Measurements from ENCODE around the gene CRIP1. TPM values are rescaled to one million over a fixed set of nuclear protein-coding genes. Genes with fewer than 3 reads are reported as not detected.

The CRIP1 gene
- total RNA-seq, 2 donors from 2014 or later: 451 to 842 TPM

DNA sequence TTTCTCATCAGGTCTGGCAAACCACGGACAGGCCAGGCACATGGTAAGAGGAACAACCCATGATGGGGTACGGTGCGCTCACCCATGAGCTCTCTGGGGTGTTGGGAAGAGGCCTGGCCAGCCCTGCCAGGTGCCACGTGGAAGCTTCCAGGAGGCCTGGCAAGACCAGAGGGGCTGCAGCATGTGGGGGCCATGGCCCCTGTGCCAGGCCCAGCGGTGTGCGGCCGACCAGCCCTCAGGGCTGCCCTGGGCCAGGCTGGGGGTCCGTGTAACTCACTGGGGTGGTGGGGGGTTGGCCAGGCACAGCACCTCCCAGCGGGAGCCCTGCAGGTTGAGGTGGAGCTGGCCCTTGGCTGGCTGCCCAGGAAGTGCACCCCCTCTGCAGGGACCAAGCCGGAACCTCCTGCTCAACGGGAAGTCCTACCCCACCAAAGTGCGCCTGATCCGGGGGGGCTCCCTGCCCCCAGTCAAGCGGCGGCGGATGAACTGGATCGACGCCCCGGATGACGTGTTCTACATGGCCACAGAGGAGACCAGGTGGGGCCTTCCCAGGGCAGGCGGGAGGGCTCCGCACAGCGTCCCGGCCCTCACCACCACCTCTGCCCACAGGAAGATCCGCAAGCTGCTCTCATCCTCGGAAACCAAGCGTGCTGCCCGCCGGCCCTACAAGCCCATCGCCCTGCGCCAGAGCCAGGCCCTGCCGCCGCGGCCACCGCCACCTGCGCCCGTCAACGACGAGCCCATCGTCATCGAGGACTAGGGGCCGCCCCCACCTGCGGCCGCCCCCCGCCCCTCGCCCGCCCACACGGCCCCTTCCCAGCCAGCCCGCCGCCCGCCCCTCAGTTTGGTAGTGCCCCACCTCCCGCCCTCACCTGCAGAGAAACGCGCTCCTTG, 17.0 kb upstream of the CRIP1 start:
- no peak overlapping the region for H3K27ac Mint-ChIP-seq
- no peak overlapping the region for H3K4me3 Mint-ChIP-seq
- no peaks in the 10 kb centered on the region for H3K9me3 ChIP-seq (ENCODE audit: control insufficient read depth, low read length, poor library complexity, severe bottlenecking)
- no peak for ATAC-seq
- peaks cover 2% of the 10 kb centered on the region for H3K4me1 Mint-ChIP-seq
- no peak for DNase-seq
- no peaks in the 10 kb centered on the region for H3K27me3 Mint-ChIP-seq
- H3K36me3 Mint-ChIP-seq (ENCODE audit: low read depth): no peaks in the 10 kb centered on the region

DNA sequence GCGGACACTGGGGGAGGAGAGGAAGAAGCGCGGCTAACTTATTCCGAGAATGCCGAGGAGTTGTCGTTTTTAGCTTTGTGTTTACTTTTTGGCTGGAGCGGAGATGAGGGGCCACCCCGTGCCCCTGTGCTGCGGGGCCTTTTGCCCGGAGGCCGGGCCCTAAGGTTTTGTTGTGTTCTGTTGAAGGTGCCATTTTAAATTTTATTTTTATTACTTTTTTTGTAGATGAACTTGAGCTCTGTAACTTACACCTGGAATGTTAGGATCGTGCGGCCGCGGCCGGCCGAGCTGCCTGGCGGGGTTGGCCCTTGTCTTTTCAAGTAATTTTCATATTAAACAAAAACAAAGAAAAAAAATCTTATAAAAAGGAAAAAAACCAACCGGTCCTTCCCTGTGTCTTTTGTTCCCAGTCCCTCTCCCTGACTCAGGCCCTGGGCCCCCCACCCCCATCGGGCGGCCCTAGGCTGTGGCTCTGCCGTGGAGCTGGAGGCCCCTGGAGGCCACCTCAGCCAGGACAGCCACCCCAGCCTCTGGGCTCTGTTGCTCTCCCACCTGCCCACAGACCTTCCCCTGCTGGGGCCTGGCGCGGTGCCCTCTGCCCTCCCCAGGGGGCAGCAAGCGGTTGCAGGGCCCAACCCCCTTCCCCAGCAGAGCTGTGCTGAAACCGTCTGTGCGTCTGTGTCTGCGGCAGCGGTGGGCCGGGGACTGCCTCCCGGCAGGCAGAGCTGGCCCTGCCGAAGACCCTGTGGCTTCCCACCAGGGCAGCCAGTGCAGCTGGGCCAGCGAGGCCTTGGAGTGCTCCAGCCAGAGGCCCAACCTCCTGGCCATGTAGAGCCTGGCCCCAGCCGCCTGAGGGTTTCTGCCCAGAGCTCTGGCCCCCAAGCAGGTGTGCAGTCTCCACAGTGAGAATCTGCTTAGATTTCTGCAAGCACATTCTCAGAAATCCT, 16.1 kb upstream of the CRIP1 start:
- H3K36me3 Mint-ChIP-seq (ENCODE audit: low read depth): no peaks in the 10 kb centered on the region
- no peak overlapping the region for H3K27ac Mint-ChIP-seq
- H3K9me3 ChIP-seq (ENCODE audit: control insufficient read depth, low read length, poor library complexity, severe bottlenecking): no peaks in the 10 kb centered on the region
- DNase-seq: no peak
- ATAC-seq: no peak
- peaks cover 2% of the 10 kb centered on the region for H3K4me1 Mint-ChIP-seq
- no peaks in the 10 kb centered on the region for H3K27me3 Mint-ChIP-seq
- no peak overlapping the region for H3K4me3 Mint-ChIP-seq

DNA sequence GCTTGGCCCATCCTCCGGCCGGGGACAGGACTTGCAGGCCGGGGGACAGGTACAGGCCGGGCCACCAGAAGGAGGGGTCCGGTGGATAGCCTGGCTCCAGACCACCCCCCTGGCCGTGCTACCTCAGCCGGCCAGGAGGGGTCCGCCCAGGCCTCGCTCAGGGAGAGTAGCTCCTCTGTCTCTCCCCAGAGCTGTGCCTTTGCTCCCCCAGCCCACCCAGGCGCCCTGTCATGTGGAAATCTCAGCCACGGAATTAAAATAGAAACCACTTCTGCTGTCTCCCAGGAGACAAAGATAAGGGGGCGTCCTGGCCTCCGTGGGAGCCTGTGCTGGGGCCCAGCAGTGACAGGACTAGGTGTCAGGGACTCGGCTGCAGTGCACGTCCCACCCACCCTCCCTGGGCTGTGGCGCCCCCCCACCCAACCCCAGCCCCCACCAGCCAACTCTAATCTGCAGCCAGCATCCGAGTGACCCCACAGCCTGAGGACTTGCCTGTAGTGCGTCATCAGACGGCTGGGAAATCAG, 15.3 kb upstream of the CRIP1 start:
- H3K27me3 Mint-ChIP-seq: no peaks in the 10 kb centered on the region
- no peak overlapping the region for H3K4me3 Mint-ChIP-seq
- H3K4me1 Mint-ChIP-seq: peaks cover 2% of the 10 kb centered on the region
- H3K9me3 ChIP-seq (ENCODE audit: control insufficient read depth, low read length, poor library complexity, severe bottlenecking): no peaks in the 10 kb centered on the region
- H3K36me3 Mint-ChIP-seq (ENCODE audit: low read depth): no peaks in the 10 kb centered on the region
- no peak for ATAC-seq
- no peak for DNase-seq
- H3K27ac Mint-ChIP-seq: no peak overlapping the region

DNA sequence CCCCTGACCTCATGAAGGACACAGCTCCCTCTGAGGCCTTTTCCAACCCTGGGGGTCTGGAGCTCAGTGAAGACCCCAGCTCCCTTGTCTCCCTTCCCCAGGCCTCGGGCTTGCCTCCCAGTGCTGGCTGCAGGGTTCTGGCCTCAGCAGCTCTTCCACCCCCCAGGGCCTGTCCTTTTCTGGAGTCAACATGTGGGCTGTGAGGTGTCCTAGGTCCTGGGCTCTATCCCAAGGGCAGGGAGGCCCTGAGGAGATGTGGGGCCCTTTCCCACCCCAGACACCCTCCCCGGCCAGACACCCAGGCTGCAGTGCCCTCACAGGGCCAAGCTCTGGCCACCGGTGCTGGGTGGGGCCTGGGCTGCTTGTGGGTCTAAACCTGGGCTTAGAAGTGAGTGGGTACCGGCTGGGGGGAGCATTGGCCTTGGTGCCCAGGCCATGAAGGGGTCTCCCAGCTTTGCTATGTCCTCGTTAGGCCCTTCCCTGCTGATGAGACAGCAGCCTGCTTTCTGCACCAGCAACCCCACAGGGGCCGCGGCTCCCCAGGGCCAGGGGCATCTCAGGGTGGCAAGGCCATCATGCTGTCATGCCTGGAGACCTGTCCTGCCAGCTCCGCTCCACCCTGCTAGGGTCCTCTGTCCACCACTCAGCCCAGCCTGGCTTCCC, 14.7 kb upstream of the CRIP1 start:
- Mint-ChIP-seq H3K27ac (no peak overlapping the region), H3K4me3 (no peak overlapping the region), H3K4me1 (peaks cover 2% of the 10 kb centered on the region), H3K27me3 (no peaks in the 10 kb centered on the region), H3K36me3 (ENCODE audit: low read depth) (no peaks in the 10 kb centered on the region)
- ATAC-seq: no peak
- H3K9me3 ChIP-seq (ENCODE audit: control insufficient read depth, low read length, poor library complexity, severe bottlenecking): no peaks in the 10 kb centered on the region
- DNase-seq: no peak

DNA sequence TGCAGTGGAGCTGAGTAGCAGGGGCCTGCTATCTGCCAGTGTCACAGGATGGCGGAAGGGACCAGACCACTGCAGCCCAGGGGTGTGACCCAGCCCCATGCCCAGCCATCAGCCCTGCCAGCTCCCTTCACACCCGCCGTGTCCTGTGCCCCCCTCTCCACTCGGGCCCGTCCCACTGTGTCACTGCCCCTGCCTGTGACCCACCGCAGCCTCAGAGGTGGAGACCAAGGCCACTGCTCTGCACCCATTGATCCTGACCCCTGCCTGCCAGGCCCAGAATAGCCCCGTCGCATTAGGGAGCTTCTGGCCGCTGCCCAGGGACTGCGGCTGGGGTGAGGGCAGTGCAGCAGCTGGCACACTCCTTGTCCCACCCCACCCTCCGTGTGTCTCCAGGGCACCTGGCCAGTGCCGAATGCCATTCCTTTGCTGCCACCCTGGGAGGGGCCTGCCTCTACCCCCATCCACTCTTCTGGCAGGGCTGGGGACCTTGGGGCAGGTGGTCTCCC, 14.1 kb upstream of the CRIP1 start:
- Mint-ChIP-seq H3K27ac (no peak overlapping the region), H3K4me3 (peak overlapping the region; percentile 25), H3K27me3 (no peaks in the 10 kb centered on the region), H3K36me3 (ENCODE audit: low read depth) (peaks cover 2% of the 10 kb centered on the region), H3K4me1 (peaks cover 6% of the 10 kb centered on the region)
- no peaks in the 10 kb centered on the region for H3K9me3 ChIP-seq (ENCODE audit: control insufficient read depth, low read length, poor library complexity, severe bottlenecking)
- no peak for DNase-seq
- ATAC-seq: no peak

DNA sequence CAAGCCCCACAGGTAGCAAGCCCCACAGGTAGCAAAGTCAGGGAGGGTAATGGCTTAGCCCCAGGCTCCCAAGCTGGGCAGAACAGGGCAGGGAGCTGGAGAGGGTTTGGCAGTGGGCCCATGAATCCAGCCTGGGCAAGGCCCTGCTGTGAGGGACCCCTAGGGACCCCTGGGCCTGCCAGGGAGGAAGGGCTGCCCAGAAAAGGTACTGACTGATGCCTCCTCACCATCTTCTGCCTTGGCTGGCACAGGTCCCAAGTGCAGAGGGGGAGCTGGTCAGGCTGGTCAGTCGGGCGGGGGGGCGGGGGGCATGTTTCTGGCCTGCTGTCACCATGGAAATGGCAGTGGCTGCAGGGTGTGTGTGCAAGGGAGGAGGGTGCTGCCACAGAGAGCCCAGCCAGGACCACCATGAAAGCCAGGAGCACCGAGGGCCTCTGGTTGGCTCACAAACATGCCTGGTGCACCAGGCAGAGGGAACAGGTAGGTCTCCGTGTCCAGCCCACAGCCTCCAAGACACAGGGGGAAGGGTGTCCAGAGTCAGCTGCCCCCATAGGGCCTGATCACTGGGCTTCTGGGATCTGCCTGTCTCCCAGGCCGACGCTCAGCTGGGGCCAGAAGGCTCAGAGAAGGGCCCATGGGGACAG, 13.5 kb upstream of the CRIP1 start:
- Mint-ChIP-seq H3K27me3 (no peaks in the 10 kb centered on the region), H3K4me3 (peak overlapping the region; percentile 83), H3K4me1 (peaks cover 6% of the 10 kb centered on the region), H3K36me3 (ENCODE audit: low read depth) (peaks cover 2% of the 10 kb centered on the region), H3K27ac (no peak overlapping the region)
- H3K9me3 ChIP-seq (ENCODE audit: control insufficient read depth, low read length, poor library complexity, severe bottlenecking): no peaks in the 10 kb centered on the region
- DNase-seq (no peak), ATAC-seq (no peak)

DNA sequence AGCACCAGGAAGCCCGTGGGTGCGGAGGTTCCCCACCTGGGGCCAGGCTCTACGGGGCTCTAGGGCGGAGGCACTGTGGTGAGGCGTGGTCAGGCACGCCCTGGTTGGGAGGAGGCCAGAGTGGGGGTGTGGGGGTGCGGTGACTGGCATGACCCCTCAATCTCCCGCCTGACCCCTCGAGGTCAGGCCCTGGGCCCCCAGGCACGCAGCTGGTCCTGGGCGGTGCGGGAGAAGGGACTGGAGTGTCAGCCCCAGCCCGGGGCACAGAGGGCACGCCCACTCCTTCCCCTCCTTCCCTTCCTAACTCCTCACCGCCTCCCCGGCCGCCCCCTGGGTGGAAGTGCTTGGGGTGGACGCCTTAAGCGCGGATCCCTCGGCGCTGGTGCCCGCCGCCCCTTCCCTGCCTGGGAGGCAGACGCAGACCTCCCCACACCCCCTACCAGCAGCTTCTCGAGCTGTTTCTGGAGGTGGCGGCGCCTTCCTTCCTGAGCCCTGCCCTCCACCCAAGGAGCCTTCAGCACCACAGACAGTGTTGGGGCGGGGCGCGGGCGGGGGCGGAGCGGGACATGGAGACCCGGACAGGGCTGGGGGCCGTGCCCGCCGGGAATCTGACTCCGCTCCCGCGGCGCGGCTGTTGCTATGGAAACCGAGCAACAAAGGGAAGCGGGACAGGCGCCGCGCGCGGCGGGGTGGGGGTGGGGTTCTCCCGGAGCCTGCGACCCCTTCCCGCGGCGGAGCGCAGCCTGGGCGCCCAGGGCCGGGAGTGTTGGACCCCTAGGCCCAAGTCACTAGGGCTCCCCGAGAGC, 12.8 kb upstream of the CRIP1 start:
- no peaks in the 10 kb centered on the region for H3K9me3 ChIP-seq (ENCODE audit: control insufficient read depth, low read length, poor library complexity, severe bottlenecking)
- H3K36me3 Mint-ChIP-seq (ENCODE audit: low read depth): peaks cover 2% of the 10 kb centered on the region
- H3K4me3 Mint-ChIP-seq: peak overlapping the region; percentile 83
- H3K27ac Mint-ChIP-seq: peak overlapping the region; percentile 49
- no peaks in the 10 kb centered on the region for H3K27me3 Mint-ChIP-seq
- ATAC-seq: peak; percentile 73
- peak; percentile 57 to 87 (median 86) for DNase-seq
- H3K4me1 Mint-ChIP-seq: peaks cover 6% of the 10 kb centered on the region

DNA sequence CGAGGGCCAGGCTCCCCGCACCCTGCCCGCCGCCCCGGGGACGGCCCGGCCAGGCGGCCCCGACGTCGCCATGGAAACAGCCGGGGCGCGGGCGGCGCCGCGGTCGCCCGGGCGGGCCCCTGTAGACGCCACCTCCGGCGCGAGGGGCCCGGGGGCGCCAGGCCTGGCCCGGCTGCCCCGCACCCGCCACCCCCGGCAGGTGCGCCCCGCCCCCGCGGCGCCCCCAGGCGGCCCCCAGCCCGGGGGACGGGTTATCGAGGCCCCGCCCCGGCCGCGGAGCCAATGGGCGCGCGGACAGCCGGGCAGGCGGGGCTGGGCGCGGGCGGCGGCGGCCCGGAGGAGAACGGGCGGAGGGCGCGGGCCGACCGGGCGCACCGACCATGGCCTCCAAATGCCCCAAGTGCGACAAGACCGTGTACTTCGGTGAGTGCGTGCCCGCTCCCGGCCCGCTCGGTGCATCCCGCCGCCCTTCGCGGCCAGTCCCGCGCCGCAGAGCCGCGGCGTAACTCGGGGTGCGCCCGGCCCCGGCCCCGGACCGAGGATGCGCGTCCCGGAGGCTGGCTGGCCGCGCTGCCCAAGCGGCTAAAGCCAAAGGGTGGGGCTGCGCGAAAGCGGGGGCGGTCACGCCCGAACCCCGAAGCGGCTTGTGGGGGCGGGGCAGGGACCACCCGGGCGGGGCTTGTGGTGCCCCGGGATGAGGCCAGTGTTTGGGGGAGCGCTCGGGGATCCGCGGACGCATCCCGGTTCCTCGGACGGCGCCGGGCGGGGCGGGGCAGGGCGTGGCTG, 12.0 kb upstream of the CRIP1 start, which contains the start of gene CRIP2:
Gene CRIP2, plus strand, starts transcription at position 339 of the 786 bp plus-strand sequence. Its CDS starts 42 bp downstream, at position 381.
- Mint-ChIP-seq H3K36me3 (ENCODE audit: low read depth) (peaks cover 2% of the 10 kb centered on the region), H3K27me3 (no peaks in the 10 kb centered on the region), H3K4me1 (peaks cover 7% of the 10 kb centered on the region), H3K4me3 (peak within 1 kb of the TSS; percentile 83), H3K27ac (peak within 1 kb of the TSS; percentile 49)
- DNase-seq: peak; percentile 54 to 77 (median 76)
- peak; percentile 52 for ATAC-seq
- H3K9me3 ChIP-seq (ENCODE audit: control insufficient read depth, low read length, poor library complexity, severe bottlenecking): no peaks in the 10 kb centered on the region

DNA sequence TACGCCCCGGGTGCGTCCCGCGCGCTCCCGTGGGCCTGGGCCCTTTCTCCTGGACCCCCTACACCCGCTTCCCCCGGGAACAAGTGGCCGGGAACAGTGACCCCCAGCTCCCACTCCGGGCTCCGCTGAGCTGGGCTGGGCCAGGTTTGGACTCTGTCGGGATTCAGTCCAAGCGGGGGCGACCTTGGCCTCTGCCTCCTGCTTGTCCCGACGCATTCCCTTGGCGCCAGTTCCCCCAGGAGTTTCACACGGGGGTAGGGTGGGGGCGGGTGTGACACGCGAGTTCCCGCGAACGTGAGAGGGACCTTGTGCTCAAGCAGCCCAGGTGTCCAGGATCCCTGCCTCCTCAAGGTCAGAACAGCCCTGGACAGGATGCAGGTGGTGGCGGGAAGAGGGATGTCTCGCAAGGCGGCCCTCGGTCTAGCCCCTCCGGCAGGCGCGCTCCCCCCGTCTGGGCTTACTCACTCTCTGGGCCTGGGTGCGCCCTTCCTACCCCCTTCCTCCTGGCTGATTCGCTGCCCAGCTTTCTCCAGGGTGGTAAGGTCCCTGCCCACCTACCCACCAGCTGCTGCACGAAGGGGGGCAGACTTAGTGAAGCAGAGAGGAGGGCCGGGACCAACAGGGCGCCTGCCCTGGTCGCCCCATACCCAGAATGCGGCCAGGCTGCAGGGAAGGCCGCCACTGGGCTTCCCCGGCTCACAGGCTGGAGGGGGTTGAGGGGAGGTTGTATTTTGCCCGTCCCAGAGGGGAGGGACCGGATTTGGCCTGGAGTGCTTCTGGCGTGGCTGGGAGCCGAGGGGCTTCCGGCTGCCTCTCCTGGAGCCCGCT, 11.2 kb upstream of the CRIP1 start:
- no peak overlapping the region for H3K27ac Mint-ChIP-seq
- DNase-seq (no peak), ATAC-seq (no peak)
- H3K27me3 Mint-ChIP-seq: no peaks in the 10 kb centered on the region
- H3K36me3 Mint-ChIP-seq (ENCODE audit: low read depth): peaks cover 2% of the 10 kb centered on the region
- peaks cover 13% of the 10 kb centered on the region for H3K4me1 Mint-ChIP-seq
- no peaks in the 10 kb centered on the region for H3K9me3 ChIP-seq (ENCODE audit: control insufficient read depth, low read length, poor library complexity, severe bottlenecking)
- peak overlapping the region; percentile 75 for H3K4me3 Mint-ChIP-seq

DNA sequence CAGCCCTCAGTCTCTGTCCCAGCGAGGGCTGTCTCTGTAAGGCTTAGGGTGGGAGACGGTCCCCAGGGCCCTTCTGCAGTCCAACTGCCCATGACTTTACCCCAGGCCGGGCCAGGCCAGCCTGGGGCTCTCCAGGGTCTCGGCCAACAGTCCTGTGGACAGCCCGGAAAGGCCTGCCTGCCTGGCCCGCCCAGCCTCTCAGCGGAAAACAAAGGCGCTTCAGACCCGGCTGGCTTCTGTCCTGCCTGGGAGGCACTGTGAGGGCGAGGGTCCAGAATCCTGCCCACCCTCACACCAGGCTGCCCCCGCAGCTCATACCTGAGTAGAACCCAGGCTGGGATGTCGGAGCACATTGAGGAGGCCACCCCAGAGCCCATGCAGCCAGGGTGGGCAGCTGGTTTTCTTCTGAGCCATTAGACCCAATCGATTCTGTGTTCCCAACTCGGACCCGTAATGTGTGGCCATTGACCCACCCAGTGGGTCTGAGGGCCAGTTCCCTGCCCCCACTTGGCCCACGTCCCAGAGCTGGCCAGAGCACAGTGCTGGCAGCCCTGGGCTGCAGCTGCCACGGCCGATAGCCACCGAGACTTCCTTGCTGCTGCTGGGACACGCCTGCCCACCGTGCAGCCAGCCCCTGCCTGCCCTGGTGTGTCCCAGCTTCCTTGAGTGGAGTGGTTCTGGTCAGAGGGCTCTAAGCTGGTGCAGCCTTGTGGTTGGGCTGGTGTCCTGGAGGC, 10.4 kb upstream of the CRIP1 start:
- Mint-ChIP-seq H3K4me1 (peaks cover 19% of the 10 kb centered on the region), H3K27ac (no peak overlapping the region), H3K36me3 (ENCODE audit: low read depth) (peaks cover 2% of the 10 kb centered on the region), H3K27me3 (no peaks in the 10 kb centered on the region), H3K4me3 (peak overlapping the region; percentile 75)
- no peaks in the 10 kb centered on the region for H3K9me3 ChIP-seq (ENCODE audit: control insufficient read depth, low read length, poor library complexity, severe bottlenecking)
- DNase-seq (no peak), ATAC-seq (no peak)
